Limb (tissue), 2 donors: ENCODE results near the gene NLGN1.
"Not testable (repeated sequence)": the region's sequence is repeated elsewhere in the genome, so short reads cannot be mapped to it uniquely, and the experiment has no call there.

ENCODE experiments used
- DNase-seq, 2 donors: peaks; one replicate each; pipeline ENCODE4 v3.0.0-alpha.2; 2016; ENCODE audit errors: extremely low spot score in 2 of 2

Gene NLGN1

DNA sequence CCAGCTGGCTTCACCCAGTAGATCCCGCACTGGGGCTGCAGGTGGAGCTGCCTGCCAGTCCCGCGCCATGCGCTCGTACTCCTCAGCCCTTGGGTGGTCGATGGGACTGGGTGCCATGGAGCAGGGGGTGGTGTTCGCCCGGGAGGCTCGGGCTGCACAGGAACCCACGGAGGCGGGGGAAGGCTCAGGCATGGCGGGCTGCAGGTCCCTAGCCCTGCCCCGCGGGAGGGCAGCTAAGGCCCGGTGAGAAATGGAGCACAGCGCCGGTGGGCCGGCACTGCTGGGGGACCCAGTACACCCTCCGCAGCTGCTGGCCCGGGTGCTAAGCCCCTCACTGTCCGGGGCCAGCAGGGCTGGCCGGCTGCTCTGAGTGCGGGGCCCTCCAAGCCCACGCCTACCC, 814.4 kb downstream of the NLGN1 start:
- not testable (repeated sequence) for DNase-seq

DNA sequence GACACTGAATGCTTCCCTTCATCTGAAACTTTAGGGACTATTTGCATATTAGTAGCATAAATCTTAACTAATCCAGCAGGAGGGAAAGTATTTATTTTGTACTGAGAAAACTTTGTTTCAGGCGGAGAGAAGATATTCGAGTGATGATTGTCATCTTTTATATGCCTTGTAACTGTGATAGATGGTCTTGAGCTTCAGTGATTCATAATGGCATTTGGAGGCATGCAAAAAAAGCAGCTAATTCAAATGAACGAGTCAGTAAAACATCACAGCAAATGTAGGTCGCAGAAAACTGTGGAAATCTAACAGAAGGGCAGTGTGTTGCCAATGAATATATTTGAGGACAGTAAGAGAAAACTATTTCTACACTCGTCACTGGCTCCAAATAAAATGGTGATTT, 817.9 kb downstream of the NLGN1 start:
- DNase-seq, result no peak

DNA sequence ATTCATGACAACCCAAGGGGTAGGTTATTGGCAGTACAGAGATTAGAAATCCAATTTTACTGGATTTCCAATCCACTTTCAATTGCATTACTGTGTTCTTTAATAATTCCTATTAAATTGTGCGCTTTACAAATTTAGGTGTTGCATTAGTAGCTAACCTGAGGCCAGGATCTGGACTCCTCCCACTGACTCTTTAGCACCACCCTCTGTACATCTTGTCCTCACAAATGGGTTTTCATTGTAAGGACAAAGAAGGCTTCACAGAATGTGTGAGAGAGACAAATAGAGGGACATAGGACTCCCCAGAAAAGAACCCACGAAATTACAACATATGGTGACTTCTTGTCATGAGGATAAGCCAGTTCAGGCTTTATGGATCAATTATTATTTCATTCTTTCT, 818.5 kb downstream of the NLGN1 start:
- no peak for DNase-seq

DNA sequence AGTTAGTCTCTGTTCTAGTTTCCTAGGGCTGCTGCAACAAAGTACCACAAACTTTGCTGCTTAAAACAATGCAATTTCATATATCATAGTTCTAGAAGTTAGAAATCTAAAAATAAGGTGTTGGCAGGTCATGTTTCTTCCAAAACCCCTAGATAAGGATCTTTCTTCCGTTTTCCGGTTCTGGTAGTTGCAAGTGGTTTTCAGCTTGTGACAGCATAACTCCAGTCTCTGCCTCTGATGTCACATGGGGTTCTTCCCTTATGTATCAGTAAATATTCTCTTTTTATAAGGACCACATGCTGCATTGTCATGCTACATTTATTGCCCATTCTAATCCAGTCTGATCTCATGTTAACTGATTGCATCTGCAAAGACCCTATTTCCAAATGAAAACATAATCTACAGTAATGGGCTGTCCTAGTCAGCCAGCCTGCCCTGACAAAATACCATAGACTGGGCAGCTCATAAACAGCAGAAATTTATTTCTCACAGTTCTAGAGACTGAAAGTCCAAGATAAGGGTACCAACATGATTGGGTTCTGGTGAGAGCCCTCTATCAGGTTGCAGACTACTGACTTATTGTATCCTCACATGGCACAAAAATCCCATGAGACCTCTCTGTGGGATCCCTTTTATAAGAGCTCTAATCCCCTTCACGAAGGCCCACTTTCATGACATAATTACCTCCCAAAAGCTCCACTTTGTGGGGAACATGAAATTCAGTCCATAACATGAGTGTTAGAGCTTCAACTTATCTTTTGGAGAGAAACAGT, 819.6 kb downstream of the NLGN1 start:
- DNase-seq, result no peak

DNA sequence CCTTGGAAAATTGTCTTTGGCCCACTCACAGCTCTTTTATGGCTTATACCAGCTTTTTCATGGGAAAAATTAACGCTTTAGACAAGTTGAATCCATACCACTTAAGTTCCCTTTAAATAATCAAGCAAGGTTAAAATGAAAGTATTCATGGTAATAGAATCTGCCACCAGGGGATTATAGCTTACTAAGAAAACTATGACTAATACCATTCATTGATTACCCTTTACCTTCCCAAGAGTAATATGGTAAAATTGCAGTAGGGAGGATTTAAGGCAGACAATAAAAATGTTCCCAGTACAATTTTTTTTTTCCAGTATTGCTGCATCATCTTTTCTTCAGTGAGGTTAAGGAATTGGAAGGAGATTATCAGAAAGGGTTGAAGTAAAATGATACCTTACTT, 820.5 kb downstream of the NLGN1 start:
- DNase-seq, result no peak

DNA sequence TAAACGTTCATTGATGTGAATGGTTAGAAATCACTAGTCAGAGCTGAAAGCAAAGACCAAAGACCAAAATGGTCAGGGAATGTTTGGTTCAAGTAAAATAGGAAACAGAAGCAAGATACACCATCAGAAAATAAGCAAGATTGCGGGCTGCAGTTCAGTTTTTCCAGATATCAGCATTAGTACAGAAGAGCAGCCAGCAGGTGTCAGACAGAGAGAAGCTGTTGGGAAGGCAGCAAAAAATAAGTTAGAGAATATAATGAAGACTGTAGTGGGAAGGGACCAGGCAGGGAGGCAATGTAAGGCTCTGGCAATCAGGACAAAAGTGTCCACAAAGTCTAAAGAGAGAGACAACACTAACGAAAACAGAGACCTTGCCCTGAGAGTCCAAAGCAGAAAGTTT, 822.2 kb downstream of the NLGN1 start:
- DNase-seq, result no peak

DNA sequence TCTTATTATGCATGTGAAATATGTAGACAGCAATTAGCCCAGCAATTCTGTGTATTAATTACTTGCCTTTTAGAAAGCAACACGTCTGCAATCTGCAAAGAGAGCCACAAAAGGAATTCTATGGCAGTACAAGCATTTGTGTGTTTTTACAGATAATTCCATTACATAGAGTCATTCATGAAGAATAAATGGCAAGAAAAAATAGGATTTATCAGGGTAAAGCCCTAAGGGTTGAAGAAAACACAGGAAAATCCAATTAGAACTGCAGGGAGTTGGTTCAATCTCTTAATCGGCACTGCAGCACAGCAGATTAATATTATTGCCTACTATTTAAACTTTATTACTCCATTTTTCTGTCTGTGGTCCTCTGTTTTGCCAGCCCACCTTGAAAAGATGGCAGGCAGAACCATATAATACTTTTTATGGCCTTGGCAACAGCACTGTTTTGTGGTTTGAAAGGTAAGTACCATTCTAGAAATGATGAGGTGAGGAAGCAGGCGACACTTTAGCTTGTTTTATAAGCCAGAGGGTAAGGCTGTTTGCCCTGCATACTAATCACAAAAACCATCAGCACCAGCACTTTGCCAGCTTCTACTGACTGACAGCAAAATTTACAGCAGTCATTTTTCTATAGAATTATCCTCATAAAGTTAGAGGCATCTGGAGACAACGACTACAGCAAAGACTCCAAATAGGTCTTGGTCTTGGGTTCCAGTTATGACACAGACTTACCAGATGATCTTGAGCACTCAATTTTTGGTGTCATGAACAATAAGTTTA, 823.4 kb downstream of the NLGN1 start:
- DNase-seq, result no peak

DNA sequence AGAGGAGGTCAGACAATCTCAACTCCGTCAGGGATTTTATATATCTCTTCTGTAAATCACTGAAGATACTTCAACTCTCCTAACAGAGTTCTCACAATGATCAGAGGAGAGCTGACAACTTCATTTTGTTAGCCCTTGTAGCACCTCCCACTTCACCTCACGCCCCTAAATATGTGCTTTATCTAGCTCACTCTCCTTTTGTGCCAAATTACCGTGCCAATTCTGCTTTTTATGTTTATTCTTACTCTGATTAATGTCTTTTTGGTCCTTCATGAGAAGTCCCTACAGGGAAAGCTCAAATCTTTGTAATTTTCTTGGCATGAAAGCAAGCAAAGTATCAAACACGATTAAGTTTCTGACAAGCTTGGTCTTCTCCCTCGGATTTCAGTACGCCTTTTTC, 825.5 kb downstream of the NLGN1 start:
- DNase-seq, result no peak

DNA sequence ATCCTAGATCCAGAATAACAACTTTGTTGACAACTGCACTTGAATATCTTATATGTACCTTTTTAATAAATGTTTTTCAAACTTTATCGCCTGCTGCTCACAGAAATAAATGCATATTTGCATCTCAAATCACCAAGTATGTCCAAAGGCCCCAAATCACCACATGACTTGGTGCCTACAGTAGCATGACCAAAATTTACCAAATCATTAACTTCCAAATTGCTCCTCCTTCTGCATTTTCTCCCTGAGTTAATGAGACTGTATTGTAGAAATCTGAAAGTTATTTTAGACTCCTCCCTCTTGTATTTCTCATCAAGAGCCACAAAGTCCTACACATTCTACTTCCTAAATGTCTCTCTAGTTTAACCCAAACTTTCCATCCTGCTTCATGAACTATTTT, 826.1 kb downstream of the NLGN1 start:
- DNase-seq, result no peak

DNA sequence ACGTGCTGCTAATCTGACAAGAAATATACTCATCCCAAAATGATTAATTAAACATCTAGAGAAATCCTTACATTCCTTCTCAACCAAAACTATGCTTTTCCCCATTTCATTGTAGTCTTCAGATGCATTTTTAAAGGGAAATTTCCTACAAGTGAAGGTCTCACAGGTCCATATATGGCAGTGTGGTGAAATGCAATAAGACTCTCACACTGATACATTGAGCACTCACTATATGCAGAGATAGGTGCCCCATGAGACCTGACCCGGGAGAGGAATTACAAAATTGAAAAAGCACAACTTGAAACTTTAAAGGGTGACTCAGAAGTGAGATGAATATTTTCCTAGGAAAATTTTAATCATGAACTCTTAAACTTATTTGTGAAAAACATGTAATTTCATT, 832.4 kb downstream of the NLGN1 start:
- no peak for DNase-seq

DNA sequence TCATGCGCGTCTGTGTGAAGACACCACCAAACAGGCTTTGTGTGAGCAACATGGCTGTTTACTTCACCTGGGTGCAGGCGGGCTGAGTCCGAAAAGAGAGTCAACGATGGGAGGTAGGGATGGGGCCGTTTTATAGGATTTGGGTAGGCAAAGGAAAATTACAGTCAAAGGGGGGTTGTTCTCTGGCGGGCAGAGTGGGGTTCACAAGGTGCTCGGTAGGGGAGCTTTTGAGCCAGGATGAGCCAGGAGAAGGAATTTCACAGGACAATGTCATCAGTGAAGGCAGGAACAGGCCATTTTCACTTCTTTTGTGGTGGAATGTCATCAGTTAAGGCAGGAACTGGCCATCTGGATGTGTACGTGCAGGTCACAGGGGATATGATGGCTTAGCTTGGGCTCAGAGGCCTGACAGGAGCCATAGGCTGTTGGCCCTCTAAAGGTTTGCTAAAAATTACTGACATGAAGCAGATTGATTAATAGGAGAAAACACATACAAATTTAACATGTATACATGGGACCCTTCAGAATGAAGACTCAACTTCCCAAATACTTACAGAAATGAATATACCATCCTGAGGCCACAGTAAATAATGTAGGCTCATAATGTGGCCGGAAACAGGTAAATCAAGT, 834.6 kb downstream of the NLGN1 start:
- not testable (repeated sequence) for DNase-seq

DNA sequence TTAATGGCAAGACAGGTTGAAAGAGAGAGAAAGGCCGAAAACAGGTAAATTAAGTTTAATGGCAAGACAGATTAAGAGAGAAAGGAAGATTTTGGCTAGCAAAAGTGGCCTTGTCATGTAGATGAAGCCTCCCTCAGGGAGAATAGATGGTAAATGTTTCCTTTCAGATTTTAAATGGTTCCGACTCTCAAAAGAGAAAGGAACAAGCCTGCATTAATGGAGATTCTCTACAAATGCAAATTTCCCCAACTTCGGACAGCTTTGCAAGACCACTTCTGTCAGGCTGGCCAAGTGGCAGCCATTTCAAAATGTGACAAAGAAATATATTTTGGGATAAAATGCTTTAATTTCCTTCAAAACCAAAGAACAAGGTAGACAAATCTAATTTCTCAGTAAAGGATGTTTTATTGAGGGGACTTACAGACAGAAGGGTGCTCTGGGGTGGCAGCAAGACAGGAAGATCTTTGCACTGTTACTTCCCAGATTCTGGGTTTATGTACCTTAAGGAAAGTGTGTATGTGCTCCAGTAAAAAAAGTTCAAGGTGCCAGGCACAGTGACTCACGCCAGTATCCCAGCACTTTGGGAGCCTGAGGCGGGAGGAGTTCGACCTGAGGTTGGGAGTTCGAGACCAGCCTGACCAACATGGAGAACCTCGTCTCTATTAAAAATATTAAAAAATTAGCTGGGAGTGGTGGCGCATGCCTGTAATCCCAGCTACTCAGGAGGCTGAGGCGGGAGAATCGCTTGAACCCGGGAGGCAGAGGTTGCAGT, 835.3 kb downstream of the NLGN1 start:
- DNase-seq, result no peak

DNA sequence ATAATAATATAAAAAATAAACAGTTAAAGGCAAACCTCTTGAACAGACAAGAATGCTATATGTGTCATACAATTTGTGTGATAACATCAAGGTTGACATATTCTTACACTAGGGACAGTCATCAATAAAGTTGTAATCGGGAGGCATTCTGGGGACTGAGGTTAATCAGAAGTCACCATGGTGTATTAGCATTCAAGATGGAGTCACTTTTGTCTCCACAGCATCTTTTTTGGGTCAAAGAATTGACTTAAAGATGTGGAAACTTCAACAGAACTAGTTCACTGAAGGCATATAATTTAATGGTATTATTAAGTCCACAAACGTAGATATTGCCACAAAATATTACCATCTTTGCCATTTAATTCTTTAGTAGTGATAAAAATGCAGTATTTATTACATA, 836.0 kb downstream of the NLGN1 start:
- DNase-seq, result no peak

DNA sequence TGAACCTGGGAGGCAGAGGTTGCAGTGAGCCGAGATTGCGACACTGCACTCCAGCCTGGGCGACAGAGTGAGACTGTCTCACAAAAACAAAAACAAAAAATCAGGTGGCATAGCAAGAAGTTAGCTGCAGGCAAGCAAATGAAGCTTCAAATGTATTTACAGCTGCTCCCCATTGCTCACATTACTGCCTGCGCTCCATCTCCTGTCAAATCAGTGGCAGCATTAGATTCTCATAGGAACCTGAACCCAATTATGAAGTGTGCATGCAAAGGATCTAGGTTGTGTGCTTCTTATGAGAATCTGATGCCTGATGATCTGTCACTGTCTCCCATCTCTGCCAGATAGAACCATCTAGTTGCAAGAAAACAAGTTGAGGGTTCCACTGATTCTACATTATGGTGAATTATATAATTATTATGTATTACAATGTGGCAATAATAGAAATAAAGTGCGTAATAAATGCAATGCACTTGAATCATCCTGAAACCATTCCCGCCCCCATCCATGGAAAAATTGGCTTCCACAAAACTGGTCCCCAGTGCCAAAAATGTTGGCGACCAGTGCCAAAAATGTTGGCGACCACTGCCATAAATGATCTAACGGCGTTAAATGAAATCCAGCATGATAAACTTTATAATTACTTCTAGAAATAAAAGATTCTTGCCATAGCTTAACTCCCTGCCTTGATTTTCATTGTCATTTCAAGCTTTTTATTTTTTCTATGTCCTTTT, 844.9 kb downstream of the NLGN1 start:
- DNase-seq, result no peak

DNA sequence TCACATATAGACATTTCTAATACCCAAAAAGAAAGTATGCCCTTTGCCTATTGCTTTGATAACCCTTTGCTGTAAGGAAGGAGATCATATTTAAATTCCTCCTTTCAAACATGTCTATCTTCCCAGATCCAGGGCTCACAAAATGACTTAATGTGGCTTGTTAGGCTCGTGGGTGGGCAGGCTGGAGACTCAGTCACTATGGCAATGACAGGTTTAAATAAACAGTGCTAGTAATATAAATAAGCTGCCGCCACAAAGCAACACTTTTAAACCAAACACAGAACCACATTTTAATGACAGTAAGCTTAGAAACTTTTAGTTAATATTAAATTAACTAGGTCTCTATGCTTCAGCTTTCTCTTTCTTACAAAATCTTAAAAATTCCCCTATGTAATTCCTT, 845.6 kb downstream of the NLGN1 start:
- no peak for DNase-seq

DNA sequence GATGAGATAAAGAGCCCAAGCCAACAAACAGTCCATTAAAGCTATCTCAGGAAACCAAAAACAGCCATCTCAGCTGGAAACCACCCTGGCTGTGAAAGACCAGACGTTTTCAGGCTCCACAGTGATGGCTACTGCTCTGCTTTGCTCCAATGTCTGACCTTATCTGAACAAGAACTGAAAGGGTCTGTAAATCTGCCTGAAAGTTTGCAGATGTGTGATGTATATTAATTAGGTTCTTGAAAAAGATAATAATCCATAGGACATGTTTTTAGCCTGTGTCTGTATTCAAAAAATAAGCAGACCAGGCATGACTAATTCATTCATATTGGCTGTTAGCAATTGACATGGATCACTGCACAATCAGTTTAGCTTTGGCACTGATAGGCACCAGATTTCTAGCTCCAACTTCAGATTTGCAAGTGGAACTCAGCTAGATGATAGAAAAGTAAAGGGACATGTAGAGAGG, 850.2 kb downstream of the NLGN1 start:
- no peak for DNase-seq

DNA sequence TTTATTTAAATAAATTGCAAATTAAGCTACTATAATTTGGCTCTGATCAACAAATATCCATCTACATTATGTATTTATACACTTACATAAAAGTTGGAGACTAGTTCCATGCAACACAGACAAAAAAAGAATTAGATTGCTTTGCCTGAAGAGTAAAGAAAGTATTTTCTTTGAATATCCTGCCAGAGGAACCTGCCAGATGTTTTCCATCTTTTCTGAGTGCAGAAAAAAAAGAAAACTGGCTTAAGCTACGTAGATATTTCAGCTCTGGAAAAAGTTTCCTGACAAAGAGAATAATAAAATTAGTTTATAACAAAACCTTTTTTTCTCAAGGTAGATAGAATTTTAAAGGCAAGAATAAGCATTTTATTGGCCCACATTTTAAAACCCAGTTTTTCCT, 854.1 kb downstream of the NLGN1 start:
- DNase-seq, result peak in 1 of 2 donors; percentile 57

DNA sequence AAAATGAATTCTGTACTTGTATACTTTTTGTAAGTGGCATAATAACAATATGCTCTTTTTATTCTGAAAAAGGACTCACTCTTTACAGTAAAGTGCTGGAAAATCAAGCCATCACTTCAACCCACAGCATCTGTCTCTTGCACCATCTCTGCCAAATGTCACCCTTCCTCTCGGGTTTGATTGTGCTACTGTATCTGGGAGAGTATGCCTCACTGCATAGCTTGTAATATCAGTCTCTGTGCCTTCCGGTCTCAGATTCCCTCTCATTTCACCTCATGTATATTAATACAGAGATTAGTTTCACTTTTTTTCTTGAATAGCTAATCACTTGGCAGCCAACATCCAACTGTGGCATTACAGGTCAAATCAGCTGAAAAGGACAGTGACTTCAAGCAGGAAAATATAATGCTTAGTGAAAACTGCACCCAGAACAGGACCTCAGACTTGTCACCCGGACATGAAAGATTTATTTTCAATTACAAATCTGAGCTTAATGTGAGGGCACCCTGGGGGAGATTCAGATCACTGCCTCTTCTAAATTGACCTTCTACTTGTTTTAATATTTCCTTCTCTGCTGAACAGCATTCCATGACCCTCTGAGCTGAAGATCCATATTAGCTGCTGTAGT, 855.8 kb downstream of the NLGN1 start:
- no peak for DNase-seq

DNA sequence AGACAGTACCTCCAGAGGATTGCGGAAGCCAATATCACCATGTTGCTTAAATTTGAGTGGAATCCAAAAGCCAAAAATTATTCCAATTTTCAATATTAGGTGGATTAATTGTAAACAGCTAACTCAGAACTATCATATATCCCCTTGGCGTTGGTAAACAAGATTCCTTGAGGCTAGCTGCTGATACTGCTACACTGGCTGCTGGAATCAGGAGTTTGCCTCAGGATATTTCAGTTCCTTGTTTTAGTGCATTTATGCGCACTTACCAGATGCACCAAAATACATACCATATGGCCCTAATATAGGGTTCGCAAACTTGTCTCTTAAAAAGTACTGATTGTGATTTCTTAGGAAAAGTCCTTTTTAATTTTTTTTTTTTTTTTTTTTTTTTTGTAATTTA, 856.4 kb downstream of the NLGN1 start:
- no peak for DNase-seq

DNA sequence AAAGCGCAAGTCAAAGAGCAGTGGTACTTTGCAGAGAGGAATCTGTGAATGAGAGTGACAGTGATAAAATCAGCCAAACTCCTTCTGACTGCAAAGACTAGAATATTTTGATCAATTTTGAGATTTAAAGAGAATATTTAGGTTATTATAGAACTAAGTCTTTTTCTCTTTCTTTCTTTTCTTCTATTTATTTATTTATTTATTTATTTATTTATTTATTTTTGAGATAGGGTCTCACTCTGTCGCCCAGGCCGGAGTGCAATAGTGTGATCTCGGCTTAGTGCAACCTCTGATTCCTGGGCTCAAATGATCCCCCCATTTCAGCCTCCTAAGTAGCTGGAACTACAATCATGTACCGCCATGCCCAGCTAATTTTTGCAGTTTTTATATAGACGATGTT, 857.9 kb downstream of the NLGN1 start:
- no peak for DNase-seq

DNA sequence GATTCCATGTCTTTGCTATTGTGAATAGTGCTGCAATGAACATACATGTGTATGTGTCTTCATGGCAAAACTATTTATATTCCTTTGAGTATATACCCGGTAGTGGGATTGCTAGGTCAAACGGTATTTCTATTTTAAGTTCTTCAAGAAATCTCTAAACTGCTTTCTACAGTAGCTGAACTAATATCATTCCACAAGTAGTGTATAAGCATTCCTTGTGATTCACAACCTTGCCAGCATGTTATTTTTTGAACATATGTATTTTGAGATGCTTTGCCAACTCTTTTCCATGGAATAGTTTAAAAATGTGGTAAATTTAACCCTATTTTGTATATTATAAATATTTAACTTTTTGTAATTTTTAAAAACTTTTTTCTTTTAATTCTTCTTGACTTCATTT, 868.9 kb downstream of the NLGN1 start:
- DNase-seq, result no peak
